Measurements from ENCODE around the gene POLE.

GRCh38 chr12:132625731-132626430 lies 61.3 kb downstream of the POLE start:
- TF ChIP-seq CTCF (conservative IDR thresholded peaks at IDR 0.05; ENCODE audit: low read length) (no peak), EZH2phosphoT487 (IDR thresholded peaks at IDR 0.05; ENCODE audit: borderline replicate concordance, low read depth, low read length) (no peak)
